ACHN (cell line): ENCODE measurements around the gene YPEL5.

Experiments used
- DNase-seq: peaks from one replicate; pipeline ENCODE4 v3.0.0-alpha.2; 2015
- in situ Hi-C: cut with HindIII; loops from 2 replicates; pipeline ENCODE4 v1.10.0; 2017; ENCODE audit warnings: low sequenced_read_pairs, low pct_ligation_motif_present, low pct_unique_long_range_greater_than_20kb

Gene YPEL5

DNA sequence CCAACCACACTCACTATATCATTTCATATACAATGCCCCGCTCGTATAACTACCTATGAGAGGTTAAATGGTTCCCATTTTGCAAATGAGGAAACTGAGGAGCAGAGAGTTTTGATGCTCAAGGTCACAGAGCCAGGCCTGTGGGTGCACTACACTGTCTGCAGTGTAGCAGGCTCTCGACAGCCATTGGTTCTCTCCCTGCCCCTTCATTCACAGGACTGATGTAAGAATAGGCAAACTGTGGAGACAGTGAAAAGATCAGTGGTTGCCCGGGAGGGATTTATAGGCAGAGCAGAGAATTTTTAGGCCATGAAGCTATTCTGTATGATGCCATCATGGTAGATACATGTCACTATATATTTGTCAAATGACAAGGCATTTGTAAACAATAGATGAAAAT, 45.5 kb downstream of the YPEL5 start:
- DNase-seq: no peak
- in situ Hi-C loops: no loop called here

DNA sequence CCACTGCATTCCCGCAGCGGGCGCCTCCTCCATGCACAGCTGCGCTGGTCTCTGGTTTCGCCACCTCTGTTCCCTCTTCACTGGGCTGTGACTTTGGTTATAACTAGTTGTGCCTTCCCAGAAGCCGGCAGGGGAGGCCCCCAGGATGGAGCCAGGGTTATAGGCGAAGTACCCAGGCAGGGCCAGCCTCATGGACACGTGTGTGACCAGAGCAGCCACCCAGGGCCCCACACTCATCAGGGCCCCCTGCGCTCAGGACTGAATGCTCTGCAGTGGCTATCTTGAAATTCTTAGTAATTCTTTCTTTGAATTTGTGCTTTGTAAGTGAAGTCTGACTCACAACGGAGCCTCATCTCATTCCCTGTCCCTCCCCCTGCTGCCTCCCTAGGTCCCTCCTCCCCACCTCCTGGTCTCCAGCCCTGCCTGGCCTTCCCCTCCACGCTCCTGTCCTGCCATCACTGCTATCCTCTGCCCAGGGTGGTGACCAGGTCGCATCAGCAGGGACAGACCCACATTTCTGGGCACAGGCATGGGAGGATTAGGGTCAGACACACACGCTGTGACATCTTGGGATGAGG, 46.4 kb downstream of the YPEL5 start:
- in situ Hi-C loops: no loop called here
- no peak for DNase-seq

DNA sequence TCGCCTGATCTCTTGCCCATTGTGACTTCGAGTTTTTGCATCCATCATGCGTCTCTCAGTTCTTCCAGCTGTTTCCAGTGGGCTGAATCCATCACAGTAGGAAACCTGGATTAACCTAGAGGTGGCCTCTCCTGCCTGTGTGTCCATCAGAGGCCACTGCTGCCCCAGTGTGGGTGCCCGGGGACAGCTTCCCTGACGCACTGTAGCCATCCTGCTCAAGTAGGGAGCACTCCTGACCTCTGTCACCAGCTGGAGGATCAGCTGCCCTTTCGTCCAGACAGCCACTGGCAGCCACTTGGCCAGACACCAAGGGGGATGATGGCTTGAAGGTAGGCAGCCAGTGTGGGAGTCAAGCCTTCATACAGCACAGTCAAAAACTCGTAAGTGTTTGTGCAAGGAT, 47.6 kb downstream of the YPEL5 start:
- in situ Hi-C loops: no loop called here
- no peak for DNase-seq

DNA sequence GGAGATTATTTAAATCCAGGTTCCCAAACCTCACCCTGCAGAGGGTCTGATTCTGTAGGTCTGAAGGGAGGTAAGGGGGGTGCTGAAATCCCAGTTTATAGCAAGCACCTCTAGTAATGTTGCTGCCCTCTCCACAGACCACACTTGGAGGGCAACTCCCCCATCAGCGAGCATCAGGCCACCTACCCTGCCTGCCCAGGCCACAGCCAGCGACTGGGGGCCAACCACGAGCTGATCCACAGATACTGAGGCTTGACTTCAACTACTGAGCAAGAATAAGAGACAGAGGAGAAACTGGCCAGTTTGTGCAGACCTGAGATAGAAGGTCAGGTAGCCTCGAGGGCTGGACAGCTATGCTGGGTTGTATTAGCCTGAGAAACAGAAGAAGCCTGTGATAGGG, 48.2 kb downstream of the YPEL5 start:
- DNase-seq: no peak

DNA sequence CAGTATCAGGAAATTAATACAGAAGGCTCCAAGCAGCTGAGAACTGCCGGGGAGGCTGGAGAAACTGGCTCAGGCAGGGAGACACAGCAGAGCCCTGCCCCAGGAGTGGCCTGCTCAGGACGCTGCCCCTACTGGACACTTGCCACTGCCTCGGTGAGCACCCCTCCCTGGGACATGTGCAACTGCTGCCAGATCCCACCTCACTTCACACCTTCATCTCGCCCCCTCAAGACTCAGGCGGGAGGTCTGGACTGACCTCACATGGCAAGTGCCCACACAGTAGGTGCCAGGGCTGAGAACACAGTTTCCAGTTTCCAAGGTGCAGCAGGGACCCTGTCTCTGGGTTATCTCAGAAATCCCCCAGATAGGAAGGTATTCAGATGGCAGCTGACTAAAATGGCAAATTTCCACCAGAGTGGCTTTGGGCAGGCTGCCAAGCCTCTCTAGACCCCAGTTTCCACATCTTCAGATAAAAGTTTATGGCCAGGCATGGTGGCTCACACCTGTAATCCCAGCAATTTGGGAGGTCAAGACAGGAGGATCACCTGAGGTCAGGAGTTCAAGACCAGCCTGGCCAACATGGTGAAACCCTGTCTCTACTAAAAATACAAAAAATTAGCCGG, 50.9 kb downstream of the YPEL5 start:
- in situ Hi-C loops: no loop called here
- no peak for DNase-seq

More for the DNA sequence above, 48.2 kb downstream of the YPEL5 start:
- in situ Hi-C loops: no loop called here

DNA sequence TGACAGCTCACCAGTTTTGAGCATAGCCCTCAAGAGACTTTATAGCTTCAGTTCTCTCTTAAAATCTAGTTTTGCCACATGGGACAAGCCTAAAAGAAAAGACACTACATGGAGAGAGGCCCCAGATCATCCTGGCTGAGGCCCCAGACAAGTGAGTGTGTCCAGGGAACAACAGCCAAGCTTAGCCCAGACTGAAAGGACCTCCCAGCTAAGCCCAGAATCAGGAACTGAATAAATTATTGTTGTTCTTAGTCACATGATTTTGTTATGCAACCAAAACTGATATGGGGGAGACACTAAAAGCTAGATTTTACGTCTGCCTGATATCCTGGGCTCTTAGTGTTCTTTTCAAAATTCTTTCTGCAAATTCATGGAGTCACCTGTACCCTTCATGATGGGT, 55.2 kb downstream of the YPEL5 start:
- in situ Hi-C loops: loop anchor here (25.0 kb wide), 1 partner anchor 460 kb away; no protein-coding TSS in a partner anchor
- no peak for DNase-seq

GRCh38 chr2:30203156-30203555, 56.3 kb downstream of the YPEL5 start:
- no peak for DNase-seq
- in situ Hi-C loops: loop anchor here (25.0 kb wide), 1 partner anchor 459 kb away; no protein-coding TSS in a partner anchor

DNA sequence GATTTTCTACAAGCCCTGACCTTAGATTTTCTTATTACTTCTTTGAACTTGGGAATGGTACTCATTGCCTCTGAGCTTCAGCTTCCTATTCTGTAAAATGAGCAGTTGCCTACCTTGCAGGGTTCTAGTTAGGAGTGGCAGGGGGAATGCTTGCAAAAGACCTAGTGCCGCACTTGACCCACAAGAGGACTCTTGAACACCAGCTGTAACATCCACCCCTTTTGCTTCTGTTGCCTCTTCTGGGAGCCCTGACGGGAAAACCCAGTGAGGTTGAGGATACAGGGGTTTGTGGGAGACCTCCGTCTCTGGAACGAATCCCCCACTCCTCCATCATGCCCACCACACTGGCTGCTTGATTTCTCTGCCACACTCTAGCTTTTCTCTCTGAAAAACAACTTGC, 57.5 kb downstream of the YPEL5 start:
- DNase-seq: no peak
- in situ Hi-C loops: loop anchor here (25.0 kb wide), 1 partner anchor 458 kb away; no protein-coding TSS in a partner anchor

GRCh38 chr2:30205456-30205855, 58.6 kb downstream of the YPEL5 start:
- no peak for DNase-seq
- in situ Hi-C loops: loop anchor here (25.0 kb wide), 1 partner anchor 457 kb away; no protein-coding TSS in a partner anchor

DNA sequence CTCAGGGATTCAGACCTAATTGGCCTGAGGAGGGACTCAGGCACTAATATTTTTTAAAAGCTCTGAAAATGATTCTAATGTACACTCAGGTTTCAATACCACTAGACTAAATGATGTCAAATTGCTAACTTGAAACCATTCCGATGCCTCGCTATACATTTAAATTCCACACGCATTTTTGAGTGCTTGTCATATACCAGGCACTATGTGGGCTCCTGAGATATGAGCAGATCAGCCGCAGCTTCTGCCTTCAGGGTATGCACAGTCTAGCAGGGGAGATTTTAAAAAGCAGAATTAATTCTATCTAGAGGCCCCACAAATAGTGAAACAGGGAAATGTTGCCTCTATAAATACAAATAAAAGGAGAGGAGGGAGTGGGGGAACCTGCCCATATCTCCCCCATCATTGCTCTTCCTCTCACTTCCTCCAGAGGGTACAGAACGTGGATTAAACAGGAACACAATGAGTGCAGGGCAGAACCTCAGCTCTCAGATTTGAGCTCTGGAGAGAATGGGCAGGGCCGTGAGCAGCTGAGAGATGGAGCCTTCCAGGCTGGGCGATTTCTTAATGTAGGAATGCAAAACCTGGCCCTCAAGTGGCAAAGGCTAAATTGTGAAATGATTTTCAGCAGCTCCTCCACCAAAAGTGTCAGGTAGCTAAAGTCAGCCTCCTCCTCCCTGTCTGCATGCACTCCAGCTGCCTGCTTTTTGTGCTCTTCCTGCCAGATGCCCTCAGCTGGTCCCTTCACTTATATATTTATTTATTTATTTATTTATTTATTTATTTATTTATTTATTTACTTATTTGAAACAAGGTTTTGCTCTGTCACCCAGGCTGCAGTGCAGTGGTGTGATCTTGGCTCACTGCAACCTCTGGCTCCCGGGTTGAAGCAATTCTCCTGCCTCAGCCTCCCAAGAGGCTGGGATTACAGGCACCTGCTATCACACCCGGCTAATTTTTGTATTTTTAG, 59.9 kb downstream of the YPEL5 start:
- DNase-seq: no peak
- in situ Hi-C loops: loop anchor here (25.0 kb wide), 1 partner anchor 456 kb away; no protein-coding TSS in a partner anchor

GRCh38 chr2:30208453-30208852, 61.6 kb downstream of the YPEL5 start:
- in situ Hi-C loops: loop anchor here (25.0 kb wide), 1 partner anchor 454 kb away; no protein-coding TSS in a partner anchor
- peak; percentile 66 for DNase-seq

GRCh38 chr2:30209227-30209626, 62.4 kb downstream of the YPEL5 start:
- in situ Hi-C loops: loop anchor here (25.0 kb wide), 1 partner anchor 453 kb away; no protein-coding TSS in a partner anchor
- no peak for DNase-seq
